Middle frontal gyrus (tissue), 1 donor: ENCODE results near the gene NLRP9.
A peak's percentile ranks its signal among the peaks of the same experiment; 100 is the strongest.

Experiments
- DNase-seq: peaks from one replicate; pipeline ENCODE4 v3.0.0-alpha.2; 2015; ENCODE audit warnings: low spot score; ENCODE audit errors: extremely low spot score

Gene NLRP9

DNA sequence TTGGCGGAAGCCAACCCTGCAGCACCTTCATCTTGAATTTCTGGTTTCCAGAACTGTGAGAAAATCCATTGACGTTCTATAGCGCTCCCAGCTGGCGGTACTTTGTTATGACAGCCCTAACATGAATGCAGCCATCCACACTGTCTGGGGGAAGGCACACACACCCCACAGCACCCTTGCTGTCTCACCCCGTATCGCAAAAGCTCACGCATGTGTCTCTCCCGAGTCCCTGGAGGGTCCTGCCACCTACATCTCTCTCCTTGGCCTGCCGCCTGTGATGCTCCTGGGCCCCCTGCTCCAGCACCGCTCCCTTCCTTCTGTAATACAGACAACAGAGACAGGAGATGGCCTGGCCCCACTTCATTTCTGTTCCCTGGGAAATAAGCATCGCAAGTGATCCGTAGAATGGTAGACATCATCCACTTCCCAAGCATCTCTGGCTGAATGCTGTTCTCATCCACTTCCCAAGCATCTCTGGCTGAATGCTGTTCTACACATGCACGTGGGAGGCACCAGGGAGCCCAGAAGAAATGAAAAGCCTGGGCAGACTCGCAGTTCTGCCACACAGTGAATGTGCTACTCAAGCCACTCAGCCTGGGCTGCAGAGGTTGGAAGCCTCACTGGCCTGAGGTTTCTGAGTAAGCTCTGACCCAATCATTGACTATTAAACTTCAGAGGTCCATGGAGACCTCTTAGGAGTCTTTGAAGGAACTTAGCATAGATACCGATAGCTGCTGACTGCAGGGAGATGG is 33.5 kb downstream of the NLRP9 start:
- no peak for DNase-seq

DNA sequence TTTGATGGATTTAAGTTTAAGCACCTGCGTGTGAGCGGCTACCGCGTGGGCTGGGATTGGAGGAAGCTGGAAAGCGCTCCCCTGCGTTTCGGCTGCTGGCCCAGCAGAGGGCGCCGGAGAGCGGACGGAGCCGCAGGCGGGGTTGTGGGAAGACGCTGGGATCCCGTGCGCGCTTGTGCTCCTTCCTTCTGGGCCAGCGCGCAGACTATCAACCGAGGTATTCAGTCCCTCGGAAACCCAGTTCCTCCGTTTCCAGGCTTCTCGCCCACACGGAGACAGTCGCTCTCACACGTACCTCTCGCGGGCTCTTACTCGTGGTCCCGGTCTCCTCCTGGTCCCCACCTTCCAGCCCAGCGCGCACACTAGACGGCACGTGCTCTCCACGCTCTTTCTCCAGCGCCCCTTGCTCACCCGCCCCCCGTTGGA is 34.4 kb downstream of the NLRP9 start:
- DNase-seq: no peak

DNA sequence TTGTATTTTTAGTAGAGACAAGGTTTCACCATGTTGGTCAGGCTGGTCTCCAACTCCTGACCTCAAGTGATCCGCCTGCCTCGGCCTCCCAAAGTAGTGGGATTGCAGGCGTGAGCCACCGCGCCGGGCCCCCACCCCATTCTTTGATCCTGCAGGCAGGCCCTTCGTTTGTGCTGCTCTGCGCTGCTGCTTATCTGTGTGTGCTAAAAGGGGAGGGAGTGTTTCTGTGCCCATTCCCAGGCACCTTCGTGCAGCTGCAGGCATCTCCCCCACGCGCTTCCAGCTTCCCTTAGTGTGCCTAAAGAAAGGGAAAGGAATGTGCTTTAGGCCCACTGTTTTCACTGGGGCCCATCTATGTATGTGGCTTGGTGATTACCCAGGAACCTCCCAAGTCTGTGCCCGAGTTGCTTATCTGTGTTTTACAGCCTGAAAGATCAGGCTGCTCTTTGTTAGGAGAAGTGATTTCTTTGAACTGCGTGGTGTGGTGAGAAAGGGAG is 36.0 kb downstream of the NLRP9 start:
- DNase-seq: no peak

DNA sequence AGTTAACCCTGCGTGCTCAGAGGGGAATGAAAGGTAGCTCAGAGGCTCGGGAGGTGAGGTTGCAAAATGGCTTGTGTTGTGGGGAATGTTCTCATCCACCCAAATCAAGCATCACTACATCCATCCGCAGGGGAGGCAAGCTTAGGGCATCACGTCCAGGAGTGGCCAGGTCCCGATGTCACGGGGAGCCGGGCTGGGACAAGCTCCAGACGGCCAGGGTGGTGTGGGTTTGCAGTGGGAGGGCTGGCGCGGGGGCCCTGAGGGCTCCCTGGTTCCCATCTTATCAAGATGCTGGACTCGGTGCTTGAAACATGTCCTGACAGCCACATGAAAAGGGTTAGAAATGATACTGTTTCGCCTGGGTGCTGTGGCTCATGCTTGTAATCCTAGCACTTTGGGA is 37.4 kb downstream of the NLRP9 start:
- no peak for DNase-seq

DNA sequence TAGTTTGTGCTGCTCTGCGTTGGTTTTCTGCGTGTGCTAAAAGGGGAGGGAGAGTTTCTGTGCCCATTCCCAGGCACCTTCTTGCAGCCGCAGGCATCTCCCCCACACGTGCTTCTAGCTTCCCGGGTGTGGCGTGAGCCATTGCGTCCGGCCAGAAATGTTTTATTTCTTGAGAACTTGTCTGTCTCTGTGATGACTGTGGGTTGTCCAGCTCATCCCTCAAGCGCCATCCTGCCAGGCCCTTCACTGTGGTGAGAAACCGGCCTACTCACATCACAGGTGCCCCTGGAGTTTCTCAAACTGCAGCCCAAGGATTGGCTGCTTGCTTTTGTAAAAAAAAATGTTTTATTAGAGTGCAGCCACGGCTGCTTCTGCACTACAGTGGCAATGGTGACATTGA is 39.0 kb downstream of the NLRP9 start:
- no peak for DNase-seq

DNA sequence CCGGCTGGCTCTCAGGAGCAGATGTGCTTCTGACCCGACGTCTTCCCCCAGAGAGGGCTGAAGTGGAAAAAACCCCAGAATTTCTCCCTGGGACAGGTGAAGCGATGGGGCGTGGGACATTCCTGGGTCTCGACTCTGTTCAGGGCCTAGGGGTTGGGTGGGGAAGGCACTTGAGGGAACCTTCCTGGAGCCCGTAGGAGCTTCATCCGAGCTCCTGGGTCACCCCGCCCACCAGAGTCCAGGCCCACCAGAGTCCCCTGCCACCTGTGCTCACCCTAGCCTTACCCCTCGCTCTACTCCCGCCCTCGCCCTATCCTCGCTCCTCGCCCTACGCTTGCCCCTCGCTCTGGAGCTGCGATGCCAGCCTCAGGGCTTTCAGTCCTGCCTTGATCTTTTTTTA is 39.9 kb downstream of the NLRP9 start:
- DNase-seq: no peak

DNA sequence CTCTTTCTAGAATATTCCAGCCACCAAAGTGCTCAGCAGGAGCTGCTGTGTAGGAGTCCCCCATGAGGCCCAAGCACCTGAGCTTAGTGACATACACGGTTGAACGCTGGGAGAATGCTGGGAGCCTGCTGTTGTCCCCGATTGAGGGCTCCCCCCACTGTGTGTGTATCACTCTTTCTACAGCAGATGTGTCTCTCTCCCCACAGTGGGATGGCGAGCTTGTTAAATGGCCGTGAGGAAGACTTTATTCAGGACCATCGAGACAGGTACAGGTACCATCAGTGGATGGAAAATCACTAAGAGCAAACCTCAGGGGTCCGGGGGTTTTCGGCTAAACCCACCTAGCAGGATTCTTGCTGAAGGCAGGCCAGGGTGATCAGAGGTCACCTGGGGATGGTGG is 40.5 kb downstream of the NLRP9 start:
- no peak for DNase-seq

DNA sequence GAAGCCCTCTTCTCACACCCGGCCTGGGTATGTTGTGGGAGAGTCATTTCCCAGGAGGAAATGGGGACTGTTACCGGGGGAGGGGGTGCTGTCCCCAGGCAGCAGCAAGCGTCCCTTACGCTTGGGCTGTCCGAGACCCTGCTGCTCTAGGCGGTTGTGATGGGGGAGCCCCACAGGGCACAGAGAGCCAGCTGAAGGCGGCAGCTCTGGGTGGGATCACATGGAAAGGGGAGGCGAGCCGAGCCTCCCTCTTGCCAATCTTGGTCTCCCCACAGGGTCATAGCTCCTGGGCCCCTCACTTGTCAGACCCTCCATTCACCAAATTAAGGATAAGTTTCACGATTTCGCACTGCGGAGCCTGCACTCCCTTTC is 41.1 kb downstream of the NLRP9 start:
- no peak for DNase-seq

DNA sequence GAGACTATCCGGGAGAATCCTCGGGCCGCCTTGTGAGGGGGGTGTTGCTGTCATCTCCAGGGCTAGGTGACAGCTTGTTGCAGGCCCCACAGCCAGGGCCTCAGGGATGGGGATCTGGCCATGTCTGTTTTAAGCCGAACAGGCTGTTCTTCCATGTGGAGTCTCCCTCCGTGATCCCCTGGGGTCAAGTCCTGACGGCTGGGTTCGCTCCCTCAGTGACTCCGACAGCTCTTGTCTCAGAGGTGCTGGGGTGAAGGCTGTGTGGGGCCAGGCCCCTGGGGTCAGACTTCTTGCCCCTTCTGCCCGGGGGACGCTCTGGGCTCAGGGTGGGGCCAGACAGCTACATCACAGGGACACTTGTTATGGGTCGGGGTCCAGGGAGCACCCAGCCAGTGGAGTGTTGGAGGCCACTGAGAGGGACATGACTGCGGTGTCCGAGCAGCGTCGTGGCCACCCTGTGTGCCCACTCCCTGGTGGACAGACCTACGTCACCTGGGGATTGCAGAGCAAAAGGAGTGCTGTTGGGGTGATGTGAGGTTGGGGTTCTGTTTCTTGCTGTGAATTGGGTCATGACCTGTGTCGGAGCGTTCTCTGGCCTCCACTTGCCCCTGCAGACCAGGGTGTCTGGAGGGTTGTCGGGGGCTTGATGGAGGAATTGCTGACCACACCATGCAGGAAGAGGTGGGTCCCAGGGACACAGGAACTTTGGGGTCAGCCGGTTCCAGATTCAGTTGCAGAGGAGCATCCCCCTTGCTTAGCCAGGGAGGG is 41.7 kb downstream of the NLRP9 start:
- DNase-seq: no peak

DNA sequence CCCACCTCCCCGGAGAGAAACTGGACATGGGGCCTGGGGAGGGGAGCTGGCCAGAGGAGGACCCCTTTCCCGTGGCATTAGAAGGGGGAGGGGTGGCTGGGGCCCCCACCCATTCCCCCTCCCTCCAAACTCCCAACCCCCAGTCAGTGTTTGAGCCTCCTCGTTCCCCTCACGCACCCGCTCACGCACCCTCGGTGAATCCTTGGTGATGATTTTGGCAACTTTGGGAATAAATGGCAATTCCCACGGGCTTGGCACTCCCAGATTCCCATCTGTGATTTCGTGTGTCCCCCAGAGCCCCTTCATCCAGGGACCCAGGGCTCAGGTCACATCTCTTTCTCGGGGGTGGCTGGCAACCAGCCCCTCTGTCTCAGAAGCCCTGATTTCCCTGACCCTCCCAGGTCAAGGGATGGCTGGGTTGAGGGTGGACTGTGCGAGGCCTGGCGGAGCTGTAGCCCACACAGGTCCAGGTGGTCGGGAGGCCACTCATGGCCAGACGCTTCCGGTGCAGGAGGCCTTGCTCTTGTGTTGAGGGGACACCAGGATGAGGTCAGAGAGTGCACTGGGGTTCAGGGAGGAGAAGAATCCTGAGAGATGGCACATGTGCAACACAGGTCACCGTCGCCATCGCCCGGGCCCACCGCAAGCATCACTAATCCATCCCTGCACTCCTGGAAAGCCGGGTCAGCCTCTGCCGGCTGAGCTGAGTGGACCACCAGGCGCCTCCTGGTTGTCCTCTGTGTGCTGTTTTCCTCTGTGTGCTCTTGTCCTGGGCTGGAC is 42.5 kb downstream of the NLRP9 start:
- no peak for DNase-seq

DNA sequence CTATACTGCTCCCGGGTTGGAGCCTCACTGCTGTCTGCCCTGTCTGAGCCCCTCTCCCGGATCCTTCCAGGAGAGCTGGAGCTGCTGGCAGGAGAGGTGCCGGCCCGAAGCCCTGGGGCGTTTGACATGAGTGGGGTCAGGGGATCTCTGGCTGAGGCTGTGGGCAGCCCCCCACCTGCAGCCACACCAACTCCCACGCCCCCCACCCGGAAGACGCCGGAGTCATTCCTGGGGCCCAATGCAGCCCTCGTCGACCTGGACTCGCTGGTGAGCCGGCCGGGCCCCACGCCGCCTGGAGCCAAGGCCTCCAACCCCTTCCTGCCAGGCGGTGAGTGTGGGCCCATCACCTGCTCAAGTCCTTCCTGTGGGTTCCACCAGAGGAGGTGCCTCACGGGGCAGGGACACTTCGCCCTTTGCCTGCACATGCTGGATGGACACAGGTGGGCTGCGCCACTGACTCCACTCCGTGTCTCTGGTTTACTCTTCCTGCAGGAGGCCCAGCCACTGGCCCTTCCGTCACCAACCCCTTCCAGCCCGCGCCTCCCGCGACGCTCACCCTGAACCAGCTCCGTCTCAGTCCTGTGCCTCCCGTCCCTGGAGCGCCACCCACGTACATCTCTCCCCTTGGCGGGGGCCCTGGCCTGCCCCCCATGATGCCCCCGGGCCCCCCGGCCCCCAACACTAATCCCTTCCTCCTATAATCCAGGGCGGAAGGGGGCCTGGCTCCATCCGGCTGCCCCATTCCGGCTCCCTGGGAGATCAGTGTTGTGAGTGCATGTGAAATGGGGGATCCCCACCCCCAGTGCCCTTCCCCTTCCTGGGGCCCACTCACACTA is 43.3 kb downstream of the NLRP9 start:
- no peak for DNase-seq

DNA sequence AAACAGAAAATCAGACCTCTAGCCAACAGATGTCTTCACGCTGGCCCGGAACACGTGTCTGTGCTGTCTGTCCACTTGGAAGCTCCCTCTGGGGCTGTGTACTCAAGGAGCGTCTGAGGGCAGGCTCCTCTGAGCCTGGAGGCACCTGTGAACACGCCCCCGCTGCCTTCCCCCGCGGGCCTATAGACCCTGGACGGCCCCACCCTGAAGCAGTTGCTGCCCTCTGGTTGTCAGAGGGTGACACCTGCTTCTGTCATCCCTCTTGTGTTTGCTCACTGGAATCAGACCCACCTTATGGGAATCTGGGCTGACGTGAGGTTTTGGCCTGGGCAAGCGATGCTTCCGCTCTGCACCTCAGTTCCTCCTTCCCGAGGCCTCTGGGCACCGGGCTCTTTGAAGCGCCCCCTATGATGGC is 44.0 kb downstream of the NLRP9 start:
- no peak for DNase-seq

DNA sequence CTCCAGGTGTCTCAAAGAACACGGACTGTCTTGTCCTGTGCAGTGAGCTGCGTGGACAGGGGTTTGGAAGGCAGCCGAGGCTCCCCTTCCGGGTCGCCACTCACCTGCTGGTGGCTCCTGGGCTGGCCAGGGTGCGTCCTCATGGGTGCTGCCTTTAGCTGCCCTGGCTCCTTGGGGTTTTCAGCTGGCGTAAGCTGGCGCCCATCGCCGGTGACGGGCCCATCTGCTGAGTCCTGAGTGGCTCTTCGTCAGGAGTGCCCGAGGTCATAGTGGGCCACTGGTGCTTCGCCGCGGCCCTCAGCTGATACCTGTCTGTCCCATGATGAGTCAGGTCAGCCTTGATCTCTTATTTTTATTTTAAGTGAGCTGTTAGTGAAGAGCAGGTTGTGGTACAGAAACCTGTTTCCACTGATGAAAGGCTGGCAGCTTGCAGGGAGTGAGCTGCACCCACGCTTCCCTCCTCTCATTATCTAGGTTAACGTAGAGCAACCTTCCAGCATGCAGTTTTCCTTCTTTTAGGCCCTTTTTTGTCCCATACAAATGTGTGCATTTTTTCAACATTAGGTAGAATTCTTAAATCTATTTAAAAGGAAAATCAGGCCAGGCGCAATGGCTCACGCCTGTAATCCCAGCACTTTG is 44.7 kb downstream of the NLRP9 start:
- peak; percentile 11 for DNase-seq

DNA sequence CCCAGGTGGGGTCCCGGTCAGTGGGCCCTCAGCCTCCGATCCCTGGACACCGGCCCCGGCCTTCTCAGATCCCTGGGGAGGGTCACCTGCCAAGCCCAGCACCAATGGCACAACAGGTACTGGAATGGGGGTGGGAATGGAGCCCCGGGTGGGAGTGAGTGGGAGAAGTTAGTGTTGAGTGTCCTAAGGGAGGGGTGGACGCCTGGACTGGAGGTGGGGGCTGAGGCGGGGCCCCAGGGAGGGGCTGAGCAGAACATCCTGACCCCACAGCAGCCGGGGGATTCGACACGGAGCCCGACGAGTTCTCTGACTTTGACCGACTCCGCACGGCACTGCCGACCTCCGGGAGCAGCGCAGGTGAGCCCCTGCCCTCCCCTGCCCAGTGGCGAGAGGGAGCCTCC is 45.5 kb downstream of the NLRP9 start:
- no peak for DNase-seq

DNA sequence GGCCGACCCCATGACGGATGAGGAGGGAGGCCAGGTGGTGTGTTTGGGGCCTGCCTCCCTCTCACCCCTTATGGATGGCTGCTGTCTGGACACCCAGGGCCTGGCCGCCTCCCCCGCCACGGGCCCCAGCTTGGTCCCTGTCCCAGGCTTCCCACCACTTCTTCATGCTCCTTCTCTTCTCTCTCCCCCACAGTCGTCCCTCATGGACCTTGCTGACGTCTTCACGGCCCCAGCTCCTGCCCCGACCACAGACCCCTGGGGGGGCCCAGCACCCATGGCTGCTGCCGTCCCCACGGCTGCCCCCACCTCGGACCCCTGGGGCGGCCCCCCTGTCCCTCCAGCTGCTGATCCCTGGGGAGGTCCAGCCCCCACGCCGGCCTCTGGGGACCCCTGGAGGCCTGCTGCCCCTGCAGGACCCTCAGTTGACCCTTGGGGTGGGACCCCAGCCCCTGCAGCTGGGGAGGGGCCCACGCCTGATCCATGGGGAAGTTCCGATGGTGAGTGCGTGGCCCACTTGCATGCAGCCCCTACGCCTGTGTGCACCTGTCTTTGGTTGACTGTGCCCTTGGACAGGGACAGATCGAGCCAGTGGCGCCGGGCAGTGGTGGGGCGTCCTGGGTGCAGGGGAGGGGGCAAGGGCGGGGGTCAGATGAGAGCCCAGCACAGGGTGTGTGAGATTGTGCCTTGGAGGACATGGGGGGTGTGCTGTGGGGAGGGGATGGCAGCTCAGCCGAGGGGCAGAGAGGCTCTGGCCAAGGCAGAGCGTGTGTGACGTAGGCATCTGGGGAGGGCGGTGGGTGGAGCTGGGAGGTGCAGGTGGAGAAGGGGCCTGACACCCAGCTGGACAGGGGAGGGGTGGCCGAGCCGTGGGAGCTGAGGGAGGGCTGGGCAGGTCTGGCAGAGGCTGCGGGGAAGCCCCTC is 46.4 kb downstream of the NLRP9 start:
- no peak for DNase-seq

DNA sequence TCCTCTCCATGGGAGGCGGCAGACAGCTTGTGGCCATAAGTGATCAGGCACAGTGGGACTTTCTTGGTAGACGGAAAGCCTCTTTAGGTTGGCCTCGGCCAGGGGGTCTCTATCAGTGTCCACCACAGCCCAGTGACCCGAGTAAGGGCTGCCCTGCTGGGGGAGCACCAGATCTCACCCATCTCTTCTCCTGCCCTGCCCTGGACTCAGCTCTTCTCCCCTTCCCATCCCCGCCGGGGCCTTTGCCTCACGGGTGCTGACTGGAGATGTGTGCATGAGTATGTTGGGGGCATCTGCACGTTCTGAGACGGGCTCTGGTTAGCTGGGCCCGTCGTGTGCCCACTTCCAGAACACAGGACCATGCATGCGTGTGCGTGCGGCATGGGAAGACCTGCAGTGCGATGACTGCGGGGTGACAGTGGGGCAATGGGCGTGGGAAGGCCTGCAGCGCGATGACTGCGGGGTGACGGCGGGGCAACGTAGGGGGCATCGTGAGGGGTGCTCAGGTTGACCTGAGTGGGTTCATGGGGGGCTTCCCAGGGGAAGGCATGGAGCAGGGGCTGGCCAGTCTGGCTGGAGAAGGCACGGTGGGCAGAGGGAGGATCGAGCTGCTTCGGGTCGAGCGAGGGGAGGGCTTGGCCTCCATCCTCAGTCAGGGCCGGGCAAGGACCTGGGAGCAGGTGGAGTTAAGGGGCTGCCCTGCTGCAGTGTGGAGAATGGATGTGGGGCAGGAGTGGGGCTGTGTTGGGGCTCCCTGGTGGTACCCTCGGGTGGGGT is 47.2 kb downstream of the NLRP9 start:
- DNase-seq: no peak

DNA sequence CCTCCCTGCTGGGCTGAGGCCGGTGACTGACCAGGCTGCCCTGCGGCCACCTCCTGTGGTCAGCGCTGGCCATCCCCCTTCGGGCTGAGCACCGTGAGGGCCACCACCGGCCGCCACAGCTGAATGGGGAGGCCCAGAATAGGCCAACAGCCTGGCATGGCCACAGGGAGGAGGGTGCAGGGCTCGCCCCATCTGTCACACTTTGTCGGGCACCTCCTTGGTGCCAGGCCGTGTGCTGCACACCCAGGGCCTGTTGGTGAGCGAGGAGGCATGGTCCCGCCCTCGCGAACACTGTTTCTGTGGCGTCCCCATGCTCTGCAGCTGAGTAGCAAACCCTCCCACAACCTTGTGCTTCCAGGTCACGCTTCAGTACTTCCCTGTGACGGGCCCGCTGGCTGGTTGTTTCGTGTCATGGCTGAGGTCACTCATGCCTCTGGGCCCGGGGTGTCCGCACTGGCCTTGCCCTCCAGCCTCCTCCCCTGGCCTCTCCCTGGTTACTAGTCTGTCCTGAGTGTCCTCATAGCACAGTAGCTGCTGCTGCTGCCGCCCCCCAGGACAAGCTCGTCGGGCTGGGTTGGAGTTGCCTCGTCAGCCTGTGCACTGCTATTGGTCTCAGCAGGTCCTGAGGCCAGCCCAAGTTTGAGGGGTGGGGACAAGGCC is 48.0 kb downstream of the NLRP9 start:
- DNase-seq: no peak

DNA sequence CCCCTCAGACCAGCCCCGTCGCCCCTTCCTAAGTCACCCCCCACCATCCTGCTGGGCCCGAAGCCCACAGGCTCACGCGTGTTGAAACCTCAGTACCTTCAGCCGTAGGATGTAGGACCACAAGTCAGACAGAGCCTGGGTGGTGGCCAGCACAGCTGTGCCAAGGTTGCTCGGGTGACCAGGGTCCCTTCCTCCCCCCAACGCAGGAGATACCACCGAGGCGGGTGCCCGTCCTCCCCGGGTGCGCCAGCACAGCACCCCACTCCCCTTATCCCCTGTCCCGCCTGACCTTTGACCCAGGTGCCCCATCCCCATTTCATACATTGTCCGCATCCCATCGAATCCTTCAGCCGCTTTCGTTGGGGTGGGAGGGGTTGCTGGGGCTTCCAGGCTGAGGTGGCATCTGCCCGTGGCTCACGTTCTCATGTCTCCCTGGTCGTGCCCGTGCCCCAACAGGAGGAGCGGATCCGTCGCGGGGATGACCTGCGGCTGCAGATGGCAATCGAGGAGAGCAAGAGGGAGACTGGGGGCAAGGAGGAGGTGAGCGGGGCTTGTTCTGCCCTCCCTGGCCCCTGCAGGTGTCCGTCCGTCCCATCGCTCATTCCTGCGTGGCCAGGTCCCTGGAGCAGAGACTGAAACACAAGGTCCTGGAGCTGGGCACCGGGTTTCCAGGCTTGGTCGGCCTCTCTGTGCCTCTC is 48.6 kb downstream of the NLRP9 start:
- no peak for DNase-seq
